NCI-H2196 (cell line): ENCODE measurements around the gene YPEL1.
A peak's percentile ranks its signal among the peaks of the same experiment; 100 is the strongest.

Experiments used
- DNase-seq: peaks from one replicate; lab custom pipeline; 2025; ENCODE audit not compliant: unreplicated experiment; lab: John Stamatoyannopoulos, UW

YPEL1 gene

GRCh38 chr22:21735200-21736083 lies at the start of gene YPEL1:
TSS of gene YPEL1 (minus strand) at chr22:21735794. CDS start at chr22:21710744, 25,050 bp downstream.
- peak; percentile 85 for DNase-seq

DNA sequence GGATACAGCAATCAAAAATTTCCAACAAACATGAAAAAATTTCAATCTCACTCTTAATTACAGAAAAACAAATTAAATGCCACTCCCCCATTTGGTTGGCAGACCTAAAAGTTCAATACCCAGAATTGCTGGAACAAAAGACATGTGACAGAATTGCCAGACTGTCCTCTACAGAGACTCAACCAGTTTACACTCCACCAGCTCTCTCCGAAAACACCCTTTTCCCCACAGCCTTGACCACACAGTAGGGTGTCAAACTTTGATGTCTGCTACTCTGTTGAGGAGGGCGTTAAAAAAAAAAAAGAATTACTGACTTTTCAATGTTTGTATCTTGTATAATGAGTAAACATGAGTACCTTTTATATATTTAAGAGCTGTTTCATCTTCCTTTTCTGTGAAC lies 44.7 kb upstream of the YPEL1 start:
- no peak for DNase-seq

GRCh38 chr22:21779444-21779843 lies 43.9 kb upstream of the YPEL1 start:
- DNase-seq, result no peak

GRCh38 chr22:21778705-21779363 lies 43.2 kb upstream of the YPEL1 start:
- no peak for DNase-seq

- no peak for DNase-seq
Measured at GRCh38 chr22:21771631-21771976, 36.0 kb upstream of the YPEL1 start.

DNA sequence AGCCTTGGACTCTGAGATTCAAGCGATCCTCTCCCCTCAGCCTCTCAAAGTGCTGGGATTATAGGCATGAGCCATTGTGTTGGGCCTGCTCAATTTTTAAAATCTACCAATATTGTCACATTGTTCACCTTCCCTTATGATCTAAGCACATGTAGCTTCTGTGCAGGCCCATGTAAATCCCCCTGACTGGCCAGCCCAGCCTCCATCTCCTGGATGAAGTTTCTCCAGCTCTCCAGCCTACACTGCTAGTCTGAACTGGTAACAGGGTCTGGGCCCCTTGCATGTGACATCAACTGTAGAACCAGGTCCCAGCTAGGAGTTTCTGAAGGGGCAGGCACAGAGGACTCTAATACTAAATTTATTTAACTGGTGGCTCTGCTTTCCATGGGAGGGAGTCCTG lies 32.8 kb upstream of the YPEL1 start:
- no peak for DNase-seq

GRCh38 chr22:21766691-21767462 lies 31.3 kb upstream of the YPEL1 start:
- no peak for DNase-seq

DNA sequence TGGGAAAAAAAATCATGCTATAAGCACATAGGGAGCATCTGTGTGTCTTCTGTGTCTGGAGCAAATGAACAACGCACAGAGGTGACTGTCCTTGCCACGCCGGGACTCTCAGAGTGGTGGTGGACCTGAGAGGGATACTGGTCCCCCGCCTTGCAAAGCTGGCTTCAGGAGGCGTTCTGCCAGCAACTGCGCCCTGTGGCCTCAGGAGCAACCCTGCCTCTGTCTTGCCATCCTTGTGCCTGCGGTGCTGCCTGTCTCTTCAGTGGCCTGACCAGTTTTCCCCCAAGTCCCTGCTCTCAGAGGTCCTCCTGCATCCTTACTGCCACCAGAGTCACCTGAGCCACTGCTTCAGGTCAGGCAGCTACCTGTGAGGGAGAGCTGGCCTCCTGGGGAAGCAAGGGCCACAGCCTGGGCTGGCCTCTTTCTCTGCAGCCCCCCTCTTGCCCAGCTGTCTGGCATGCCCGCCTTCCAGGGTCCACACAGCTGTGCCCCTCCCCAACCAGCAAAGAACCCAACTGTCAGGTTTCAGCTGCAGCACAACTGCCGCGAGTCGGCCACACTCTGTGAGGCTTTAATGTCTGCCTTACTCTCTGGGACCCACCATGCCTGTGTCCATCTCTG lies 30.4 kb upstream of the YPEL1 start:
- DNase-seq, result no peak

DNA sequence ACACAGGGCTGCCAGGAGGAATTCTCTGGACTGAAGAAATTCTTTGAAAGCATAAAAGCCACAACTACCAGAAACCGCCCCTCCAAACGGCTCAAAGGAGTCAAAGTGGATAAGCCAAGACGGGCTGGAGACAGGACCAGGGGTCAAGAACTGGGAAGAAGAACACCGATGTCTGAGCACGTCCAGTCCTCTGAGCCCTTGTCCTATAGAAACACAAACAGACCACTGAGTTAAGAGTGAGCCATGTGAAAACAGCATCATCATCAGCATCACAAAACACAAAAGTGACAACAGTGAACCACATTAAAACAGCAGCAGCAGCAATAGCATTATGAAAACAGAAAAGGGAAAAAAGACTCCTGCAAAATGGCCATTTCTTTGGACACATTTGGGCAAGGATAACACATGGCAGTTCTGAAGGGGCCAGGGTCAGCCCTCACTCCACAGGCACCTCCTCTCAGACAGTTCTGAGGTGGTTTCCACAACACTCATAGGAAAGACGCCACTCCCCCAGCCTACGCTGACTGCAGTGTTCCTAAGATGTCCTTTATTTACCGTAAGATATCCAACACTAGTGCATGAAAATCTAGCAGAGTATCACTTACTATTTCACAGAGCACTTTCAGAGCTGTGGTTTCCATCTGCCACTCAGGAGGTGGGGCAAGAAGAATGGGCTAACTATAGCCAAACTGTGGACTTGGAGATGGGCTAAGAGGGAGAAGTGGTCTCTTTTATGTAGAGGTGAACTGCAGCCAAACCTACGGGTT lies 28.6 kb upstream of the YPEL1 start:
- no peak for DNase-seq

DNA sequence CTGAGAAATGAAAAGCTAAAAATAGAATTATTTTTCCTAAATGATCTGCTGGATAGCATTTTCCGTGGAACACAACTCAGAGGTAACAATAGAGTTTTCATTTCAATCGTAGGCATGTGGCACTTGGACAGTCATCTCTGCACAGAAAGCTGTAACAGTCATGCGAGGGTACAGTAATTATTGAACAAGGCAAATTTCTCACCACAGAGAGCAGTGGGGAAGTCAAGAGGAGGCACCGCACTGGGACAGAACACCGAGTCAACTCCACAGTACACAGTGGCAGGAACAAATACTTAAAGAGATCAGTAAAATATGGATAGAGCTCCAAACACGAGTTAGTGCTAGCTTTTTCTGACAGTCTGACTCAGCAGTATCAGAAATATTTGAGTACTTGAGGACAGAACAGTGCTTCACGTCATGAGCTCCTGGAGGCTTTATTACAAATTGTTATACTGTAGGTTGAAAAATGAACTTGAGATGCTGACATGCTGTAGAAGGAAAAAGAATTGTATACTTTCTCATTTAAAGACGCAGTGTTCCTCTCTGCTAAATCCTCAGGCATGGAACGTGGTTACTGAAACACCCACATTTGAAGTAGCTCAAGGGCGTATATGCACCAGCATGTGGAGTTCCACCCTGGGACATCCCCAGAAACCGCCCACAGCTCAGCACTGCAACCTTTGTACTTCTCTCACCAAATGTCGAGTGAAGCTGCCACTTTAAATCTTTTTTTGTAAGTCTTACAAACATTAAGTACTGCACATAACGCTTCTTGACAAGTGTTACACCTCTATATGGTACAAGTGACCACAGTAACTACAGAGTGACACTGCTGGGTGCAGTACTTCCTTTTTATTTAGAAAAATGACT lies 27.4 kb upstream of the YPEL1 start:
- no peak for DNase-seq

DNA sequence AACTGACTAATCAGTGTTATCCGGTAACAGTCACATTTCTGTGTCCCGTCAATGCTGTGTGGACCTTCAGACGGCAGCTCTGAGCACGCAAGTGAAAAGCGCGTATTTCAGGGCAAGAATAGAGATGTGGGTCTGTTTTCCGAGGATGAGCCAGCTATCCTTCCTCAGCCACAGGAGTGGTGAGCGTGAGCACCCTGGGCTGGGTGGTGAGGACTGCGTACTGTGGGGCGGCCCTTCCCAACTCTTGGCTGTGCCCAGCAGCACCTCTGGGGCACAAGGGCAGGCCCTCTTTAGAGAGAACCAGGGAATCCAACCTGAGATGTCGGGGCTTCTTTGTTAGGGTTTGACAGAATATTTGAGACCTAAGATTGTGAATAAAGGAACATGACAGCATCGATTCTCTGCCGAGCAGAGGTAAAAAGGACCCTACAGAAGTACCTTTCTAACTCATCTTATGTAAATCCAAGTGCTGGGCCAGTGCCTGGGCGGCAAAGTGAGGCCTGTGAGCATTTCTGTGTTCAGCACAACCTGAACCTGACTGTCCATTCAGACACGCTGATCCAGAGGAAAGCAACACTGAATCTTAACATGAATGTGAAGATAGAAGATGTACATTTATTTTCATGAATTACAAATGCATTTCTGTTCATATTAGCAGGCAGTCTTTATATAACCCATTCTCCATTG lies 26.5 kb upstream of the YPEL1 start:
- DNase-seq, result no peak

GRCh38 chr22:21761086-21761485 lies 25.5 kb upstream of the YPEL1 start:
- no peak for DNase-seq

DNA sequence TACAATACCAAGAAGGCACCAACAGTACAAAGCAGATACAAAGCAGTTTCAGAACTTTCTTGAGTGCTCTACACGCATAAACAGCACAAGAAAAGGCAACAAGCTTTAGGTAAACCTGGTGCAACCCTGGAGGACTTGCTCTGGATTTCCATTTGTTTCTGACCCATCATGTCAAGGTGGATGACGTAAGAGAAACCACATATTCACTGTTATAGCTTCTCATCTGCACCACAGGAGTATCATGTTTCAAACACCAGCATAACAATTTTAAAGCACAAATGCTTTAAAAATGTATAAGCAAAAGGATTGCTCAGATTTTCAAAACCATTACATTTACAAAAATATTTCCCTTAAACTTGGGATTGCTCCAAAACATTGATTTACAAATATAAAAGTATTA lies 25.0 kb upstream of the YPEL1 start:
- no peak for DNase-seq

DNA sequence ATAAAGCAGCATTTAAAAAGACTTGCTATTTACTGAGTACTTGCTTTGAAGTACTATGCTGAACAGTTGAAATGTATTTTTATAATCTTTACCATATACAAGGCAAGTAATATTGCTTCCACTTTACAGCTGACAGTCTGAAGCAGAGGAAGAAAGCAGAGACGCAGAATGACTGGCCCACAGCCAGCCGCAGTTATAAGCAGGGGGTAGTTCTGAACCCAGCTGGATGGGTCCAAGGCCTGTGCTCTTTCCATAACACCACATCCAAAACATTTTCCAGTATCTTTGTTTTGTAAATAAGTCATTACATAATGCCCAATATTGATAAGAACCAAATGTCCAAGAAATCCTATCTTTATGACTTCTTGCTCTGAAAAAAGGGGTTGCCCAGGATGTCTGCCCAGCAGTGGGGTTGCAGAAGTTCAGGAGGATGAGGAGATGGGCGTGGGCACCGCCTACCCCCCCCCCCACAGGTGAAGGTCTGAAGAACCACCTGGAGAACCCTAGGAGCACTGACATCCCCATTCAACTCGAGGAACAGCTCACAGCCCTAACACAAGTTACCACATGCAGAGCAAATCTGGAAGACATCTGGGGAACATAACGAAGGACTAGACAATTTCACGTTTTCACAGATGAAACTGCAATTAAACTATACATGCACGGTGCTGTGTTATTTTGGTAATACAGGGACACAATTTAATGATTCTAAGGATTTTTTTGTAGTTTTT lies 24.2 kb upstream of the YPEL1 start:
- DNase-seq, result no peak

GRCh38 chr22:21759093-21759492 lies 23.5 kb upstream of the YPEL1 start:
- DNase-seq, result no peak

DNA sequence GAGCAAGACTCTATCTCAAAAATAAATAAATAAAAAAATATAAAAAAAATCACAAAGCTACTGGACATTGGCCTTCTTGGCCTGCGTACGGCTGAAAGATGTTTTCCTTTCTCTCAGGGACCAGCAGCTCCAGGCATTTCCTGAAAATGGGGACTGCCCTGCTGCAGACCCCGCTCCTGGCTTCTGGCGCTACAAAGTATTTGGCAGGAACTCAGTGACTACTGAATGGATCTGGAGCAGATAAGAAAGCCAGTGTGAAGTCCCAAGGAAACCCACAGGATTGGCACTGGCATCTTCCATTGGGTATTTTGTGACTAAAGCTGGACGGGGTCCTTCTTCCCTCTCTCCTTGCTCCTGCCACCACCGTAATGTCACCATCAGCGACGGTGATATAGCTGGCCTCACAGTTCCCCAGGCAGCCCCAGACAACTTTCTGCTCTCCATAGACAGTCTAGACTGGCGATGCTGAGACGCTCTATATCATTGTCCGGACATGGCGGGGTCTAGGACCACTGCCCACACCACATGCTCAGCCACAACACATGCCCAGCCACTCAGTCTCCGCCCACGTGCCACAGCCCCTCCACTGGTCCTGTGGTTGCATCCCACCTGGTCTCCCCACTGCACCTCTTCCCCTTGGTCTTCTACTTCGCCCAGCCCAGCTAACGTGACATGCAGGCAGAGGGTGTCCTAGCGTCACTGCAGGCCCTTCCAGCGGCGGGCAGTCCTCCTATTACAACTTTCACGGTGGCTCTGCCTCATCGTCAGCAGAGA lies 22.7 kb upstream of the YPEL1 start:
- DNase-seq, result no peak

- DNase-seq, result no peak
Measured at GRCh38 chr22:21755851-21756284, 20.3 kb upstream of the YPEL1 start.

DNA sequence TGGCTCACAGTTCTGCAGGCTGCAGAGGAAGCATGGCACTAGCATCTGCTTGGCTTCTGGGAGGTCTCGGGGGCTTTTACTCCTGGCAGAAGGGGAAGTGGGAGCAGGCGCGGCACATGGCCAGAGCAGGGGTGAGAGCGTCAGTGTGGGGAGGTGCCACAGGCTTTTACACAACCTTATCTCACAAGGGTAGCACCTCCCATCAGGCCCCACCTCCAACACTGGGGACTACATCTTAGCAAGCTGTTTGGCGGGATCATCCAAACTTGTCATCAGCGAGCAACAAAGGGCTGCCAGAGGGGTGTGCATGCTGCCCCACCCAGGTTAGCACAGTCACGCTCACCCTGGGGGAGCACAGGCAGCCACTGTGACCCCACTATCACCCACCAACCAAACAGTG lies 18.9 kb upstream of the YPEL1 start:
- DNase-seq, result no peak
